Measurements from ENCODE around the gene INO80D.

DNA sequence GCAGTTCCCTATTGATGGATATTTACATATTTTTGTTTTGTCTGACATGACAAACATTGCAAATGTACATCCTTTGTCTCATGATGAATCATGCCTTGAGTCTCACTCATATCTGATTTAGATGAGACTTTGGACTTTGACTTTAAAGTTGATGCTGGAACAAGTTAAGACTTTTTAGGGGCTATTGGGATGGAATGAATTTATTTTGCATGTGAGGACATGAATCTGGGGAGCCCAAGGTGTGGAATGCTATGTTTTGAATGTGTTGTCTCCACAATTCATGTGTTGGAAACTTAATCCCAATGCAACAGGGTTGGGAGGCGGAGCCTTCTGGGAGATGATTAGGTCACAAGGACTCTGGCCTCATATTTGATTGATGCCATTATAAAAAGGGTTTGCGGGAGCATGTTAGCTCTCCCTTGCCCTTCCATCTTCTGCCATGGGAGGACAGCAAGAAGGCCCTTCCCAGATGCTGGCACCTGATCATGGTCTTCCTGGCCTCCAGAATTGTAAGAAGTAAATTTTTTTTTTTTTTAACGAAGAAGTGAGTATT lies 29.1 kb upstream of the INO80D start:
- TF ChIP-seq, protein P1, sequence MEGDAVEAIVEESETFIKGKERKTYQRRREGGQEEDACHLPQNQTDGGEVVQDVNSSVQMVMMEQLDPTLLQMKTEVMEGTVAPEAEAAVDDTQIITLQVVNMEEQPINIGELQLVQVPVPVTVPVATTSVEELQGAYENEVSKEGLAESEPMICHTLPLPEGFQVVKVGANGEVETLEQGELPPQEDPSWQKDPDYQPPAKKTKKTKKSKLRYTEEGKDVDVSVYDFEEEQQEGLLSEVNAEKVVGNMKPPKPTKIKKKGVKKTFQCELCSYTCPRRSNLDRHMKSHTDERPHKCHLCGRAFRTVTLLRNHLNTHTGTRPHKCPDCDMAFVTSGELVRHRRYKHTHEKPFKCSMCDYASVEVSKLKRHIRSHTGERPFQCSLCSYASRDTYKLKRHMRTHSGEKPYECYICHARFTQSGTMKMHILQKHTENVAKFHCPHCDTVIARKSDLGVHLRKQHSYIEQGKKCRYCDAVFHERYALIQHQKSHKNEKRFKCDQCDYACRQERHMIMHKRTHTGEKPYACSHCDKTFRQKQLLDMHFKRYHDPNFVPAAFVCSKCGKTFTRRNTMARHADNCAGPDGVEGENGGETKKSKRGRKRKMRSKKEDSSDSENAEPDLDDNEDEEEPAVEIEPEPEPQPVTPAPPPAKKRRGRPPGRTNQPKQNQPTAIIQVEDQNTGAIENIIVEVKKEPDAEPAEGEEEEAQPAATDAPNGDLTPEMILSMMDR (IDR thresholded peaks at IDR 0.05 in 4 of 5, conservative IDR thresholded peaks at IDR 0.05 in 1 of 5), result no peak
- no peak for TF ChIP-seq POLR2A (IDR thresholded peaks at IDR 0.05)
